ENCODE measurements around the gene CACNG4. TPM values are rescaled to one million over a fixed set of nuclear protein-coding genes. Genes with fewer than 3 reads are reported as not detected.

The CACNG4 gene
- total RNA-seq, 1 donor from 2014 or later = 0.34 TPM

GRCh38 chr17:66989579-66989978 lies 25.1 kb downstream of the CACNG4 start:
- Mint-ChIP-seq H3K36me3 (peaks cover 33% of the 10 kb centered on the region), H3K27me3 (ENCODE audit: insufficient read depth, low read depth) (peaks cover 8% of the 10 kb centered on the region), H3K9me3 (no peaks in the 10 kb centered on the region), H3K27ac (no peak overlapping the region), H3K4me1 (peaks cover 6% of the 10 kb centered on the region), H3K4me3 (no peak overlapping the region)
- Histone ChIP-seq H3K27ac (no peak overlapping the region), H3F3A (ENCODE audit: low read depth) (no peaks in the 10 kb centered on the region), H3K4me3 (no peak overlapping the region), H4K20me1 (ENCODE audit: low read depth) (no peaks in the 10 kb centered on the region), H3K79me2 (ENCODE audit: low read depth) (no peaks in the 10 kb centered on the region), H3K4me2 (no peak overlapping the region), H2AFZ (replicated peaks) (no peak overlapping the region), H3K36me3 (no peaks in the 10 kb centered on the region), H3K4me1 (no peaks in the 10 kb centered on the region), H3K9ac (no peak overlapping the region), H3K27me3 (no peaks in the 10 kb centered on the region), H3K9me3 (ENCODE audit: low read depth) (no peaks in the 10 kb centered on the region)
- no peak for TF ChIP-seq CTCF (IDR thresholded peaks at IDR 0.05)
- TF ChIP-seq EZH2phosphoT487 (IDR thresholded peaks at IDR 0.05) = no peak
- TF ChIP-seq EZH2 (IDR thresholded peaks at IDR 0.05) = no peak
- no peak for DNase-seq (ENCODE audit: low spot score)

GRCh38 chr17:66990047-66990446 lies 25.5 kb downstream of the CACNG4 start:
- H4K20me1 ChIP-seq (ENCODE audit: low read depth) = no peaks in the 10 kb centered on the region
- no peaks in the 10 kb centered on the region for H3K36me3 ChIP-seq
- TF ChIP-seq CTCF (IDR thresholded peaks at IDR 0.05) = no peak
- TF ChIP-seq EZH2 (IDR thresholded peaks at IDR 0.05) = no peak
- TF ChIP-seq EZH2phosphoT487 (IDR thresholded peaks at IDR 0.05) = no peak
- H2AFZ ChIP-seq (replicated peaks) = no peak overlapping the region
- H3K4me3 ChIP-seq = no peak overlapping the region
- no peaks in the 10 kb centered on the region for H3K9me3 ChIP-seq (ENCODE audit: low read depth)
- no peak overlapping the region for H3K27ac ChIP-seq
- Mint-ChIP-seq H3K27me3 (ENCODE audit: insufficient read depth, low read depth) (peaks cover 10% of the 10 kb centered on the region), H3K4me1 (peaks cover 6% of the 10 kb centered on the region), H3K9me3 (no peaks in the 10 kb centered on the region), H3K4me3 (no peak overlapping the region), H3K27ac (no peak overlapping the region), H3K36me3 (peaks cover 33% of the 10 kb centered on the region)
- no peak overlapping the region for H3K4me2 ChIP-seq
- H3K4me1 ChIP-seq = no peaks in the 10 kb centered on the region
- no peak for DNase-seq (ENCODE audit: low spot score)
- no peaks in the 10 kb centered on the region for H3F3A ChIP-seq (ENCODE audit: low read depth)
- H3K79me2 ChIP-seq (ENCODE audit: low read depth) = no peaks in the 10 kb centered on the region
- no peaks in the 10 kb centered on the region for H3K27me3 ChIP-seq
- no peak overlapping the region for H3K9ac ChIP-seq

- H3K27ac ChIP-seq = no peak overlapping the region
- no peaks in the 10 kb centered on the region for H3K9me3 Mint-ChIP-seq
- H3K36me3 ChIP-seq = no peaks in the 10 kb centered on the region
- no peaks in the 10 kb centered on the region for H3K4me1 ChIP-seq
- peaks cover 27% of the 10 kb centered on the region for H3K36me3 Mint-ChIP-seq
- no peaks in the 10 kb centered on the region for H3K27me3 ChIP-seq
- H3K4me1 Mint-ChIP-seq = peaks cover 12% of the 10 kb centered on the region
- no peak for TF ChIP-seq CTCF (IDR thresholded peaks at IDR 0.05)
- no peak for TF ChIP-seq EZH2phosphoT487 (IDR thresholded peaks at IDR 0.05)
- no peak overlapping the region for H2AFZ ChIP-seq (replicated peaks)
- H3F3A ChIP-seq (ENCODE audit: low read depth) = no peaks in the 10 kb centered on the region
- H3K27me3 Mint-ChIP-seq (ENCODE audit: insufficient read depth, low read depth) = peaks cover 12% of the 10 kb centered on the region
- DNase-seq (ENCODE audit: low spot score) = no peak
- no peaks in the 10 kb centered on the region for H3K9me3 ChIP-seq (ENCODE audit: low read depth)
- H3K79me2 ChIP-seq (ENCODE audit: low read depth) = no peaks in the 10 kb centered on the region
- no peak overlapping the region for H3K27ac Mint-ChIP-seq
- H3K4me3 ChIP-seq = no peak overlapping the region
- H4K20me1 ChIP-seq (ENCODE audit: low read depth) = no peaks in the 10 kb centered on the region
- H3K4me2 ChIP-seq = no peak overlapping the region
- no peak overlapping the region for H3K4me3 Mint-ChIP-seq
- H3K9ac ChIP-seq = no peak overlapping the region
These were observed 28.5 kb downstream of the CACNG4 start for GRCh38 chr17:66992911-66993442.
